Sigmoid colon (tissue), 4 donors: ENCODE measurements around the gene PLEKHH1.

Source experiments
- EP300 ChIP-seq, 4 donors: sonication (generic); formaldehyde crosslinking; IDR thresholded peaks; one replicate each; pipeline ENCODE4 v1.6.1; 2017; ENCODE audit warnings: antibody characterized with exemption in 4 of 4
- POLR2A ChIP-seq, 2 donors: fragments of 450-650 bp; IDR thresholded peaks; one replicate each; pipeline ENCODE4 v1.6.1; 2016; ENCODE audit warnings: antibody characterized with exemption in 2 of 2, mild to moderate bottlenecking in 2 of 2, moderate library complexity in 2 of 2
- POLR2AphosphoS5 ChIP-seq, 4 donors: sonication (generic); formaldehyde crosslinking; IDR thresholded peaks; one replicate each; pipeline ENCODE4 v1.6.1; 2017; ENCODE audit warnings: antibody characterized with exemption in 4 of 4
- TF ChIP-seq, protein P1 (sequence below), 4 experiments: fragments of 450-650 bp in 3 of 4; fragments of 200-600 bp in 1 of 4; IDR thresholded peaks; one replicate each; pipeline ENCODE4 v1.5.1; 2016 to 2019; ENCODE audit warnings: antibody characterized with exemption in 4 of 4, mild to moderate bottlenecking in 3 of 4, moderate library complexity in 2 of 4

DNA sequence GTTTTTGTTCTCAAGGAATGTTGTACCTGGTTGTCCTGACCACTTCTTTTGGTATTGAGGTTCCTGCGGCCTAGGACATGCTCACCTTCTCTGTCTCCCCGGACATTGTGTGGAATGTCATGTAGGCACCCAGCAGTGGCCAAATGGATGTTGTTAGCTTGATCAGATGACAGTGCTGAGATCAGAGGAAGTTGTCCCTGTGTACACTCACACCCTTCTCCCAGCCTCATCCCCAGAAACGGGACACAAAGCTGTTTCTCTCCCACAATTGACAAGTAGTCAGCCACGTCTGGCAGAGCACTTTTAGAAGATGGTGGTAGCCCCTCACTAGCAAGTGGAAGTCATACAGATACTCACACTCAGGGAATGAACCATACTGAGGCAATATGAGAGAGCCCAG lies 3.0 kb downstream of the PLEKHH1 start:
- TF ChIP-seq POLR2A (IDR thresholded peaks at IDR 0.05) (no peak), POLR2AphosphoS5 (IDR thresholded peaks at IDR 0.05) (no peak), EP300 (IDR thresholded peaks at IDR 0.05) (no peak)
- TF ChIP-seq, protein P1, sequence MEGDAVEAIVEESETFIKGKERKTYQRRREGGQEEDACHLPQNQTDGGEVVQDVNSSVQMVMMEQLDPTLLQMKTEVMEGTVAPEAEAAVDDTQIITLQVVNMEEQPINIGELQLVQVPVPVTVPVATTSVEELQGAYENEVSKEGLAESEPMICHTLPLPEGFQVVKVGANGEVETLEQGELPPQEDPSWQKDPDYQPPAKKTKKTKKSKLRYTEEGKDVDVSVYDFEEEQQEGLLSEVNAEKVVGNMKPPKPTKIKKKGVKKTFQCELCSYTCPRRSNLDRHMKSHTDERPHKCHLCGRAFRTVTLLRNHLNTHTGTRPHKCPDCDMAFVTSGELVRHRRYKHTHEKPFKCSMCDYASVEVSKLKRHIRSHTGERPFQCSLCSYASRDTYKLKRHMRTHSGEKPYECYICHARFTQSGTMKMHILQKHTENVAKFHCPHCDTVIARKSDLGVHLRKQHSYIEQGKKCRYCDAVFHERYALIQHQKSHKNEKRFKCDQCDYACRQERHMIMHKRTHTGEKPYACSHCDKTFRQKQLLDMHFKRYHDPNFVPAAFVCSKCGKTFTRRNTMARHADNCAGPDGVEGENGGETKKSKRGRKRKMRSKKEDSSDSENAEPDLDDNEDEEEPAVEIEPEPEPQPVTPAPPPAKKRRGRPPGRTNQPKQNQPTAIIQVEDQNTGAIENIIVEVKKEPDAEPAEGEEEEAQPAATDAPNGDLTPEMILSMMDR (IDR thresholded peaks at IDR 0.05), result no peak
